MCF 10A (cell line): Measurements from ENCODE around the gene MEF2C. TPM values are rescaled to one million over a fixed set of nuclear protein-coding genes. Genes with fewer than 3 reads are reported as not detected.

Experiments used
- BruUV-seq: library from RNA; stranded (reverse); fragments of 400-500 nt; replicated peaks from 2 replicates; lab custom pipeline; 2021; lab: Mats Ljungman, UMichigan
- CTCF ChIA-PET: fragments of 300-600 bp; sonication (Branson Sonifier 250); formaldehyde crosslinking; extraction: SDS; loops from one replicate; lab custom pipeline; 2021; ENCODE audit warnings: antibody characterized with exemption, inconsistent platforms; lab: Yijun Ruan, JAX
- POLR2A ChIA-PET: fragments of 300-600, 350-650 bp; sonication (Branson Sonifier 250); formaldehyde crosslinking; extraction: SDS; loops from one replicate; lab custom pipeline; 2020; ENCODE audit warnings: antibody characterized with exemption, inconsistent platforms; lab: Yijun Ruan, JAX
- DNase-seq: peaks from one replicate; pipeline ENCODE4 v3.0.0-alpha.2; 2018; ENCODE audit not compliant: unreplicated experiment
- H3K27ac Mint-ChIP-seq: one replicate; pipeline ENCODE4 v1.8.0; 2022; ENCODE audit warnings: mild to moderate bottlenecking, low read depth, mixed read lengths; ENCODE audit not compliant: unreplicated experiment
- H3K27me3 Mint-ChIP-seq: one replicate; pipeline ENCODE4 v1.8.0; 2022; ENCODE audit warnings: mixed read lengths; ENCODE audit not compliant: insufficient read depth, unreplicated experiment
- H3K36me3 Mint-ChIP-seq: one replicate; pipeline ENCODE4 v1.8.0; 2022; ENCODE audit warnings: mild to moderate bottlenecking, moderate library complexity, mixed read lengths; ENCODE audit not compliant: insufficient read depth, unreplicated experiment
- H3K4me1 Mint-ChIP-seq: one replicate; pipeline ENCODE4 v1.8.0; 2022; ENCODE audit warnings: mixed read lengths; ENCODE audit not compliant: insufficient read depth, unreplicated experiment
- H3K4me3 Mint-ChIP-seq: one replicate; pipeline ENCODE4 v1.8.0; 2022; ENCODE audit warnings: mild to moderate bottlenecking, moderate library complexity, mixed read lengths; ENCODE audit not compliant: unreplicated experiment
- H3K9me3 Mint-ChIP-seq: one replicate; pipeline ENCODE4 v1.8.0; 2022; ENCODE audit warnings: mixed read lengths; ENCODE audit not compliant: unreplicated experiment
- intact Hi-C: fragments of 100-400 bp; cut with micrococcal nuclease; formaldehyde crosslinking; loops from 2 replicates; pipeline ENCODE4 v1.14.1; 2022
- total RNA-seq: library from RNA; stranded (reverse); gene quantifications from 2 replicates; pipeline ENCODE4 v1.2.3, GENCODE V29; 2022
- TF ChIP-seq, protein P1 (sequence below): fragments of 200-600 bp; IDR thresholded peaks from one replicate; pipeline ENCODE4 v1.8.0; 2022; ENCODE audit warnings: antibody characterized with exemption, mild to moderate bottlenecking; ENCODE audit not compliant: unreplicated experiment

The MEF2C gene
- total RNA-seq, 1 experiment from 2014 or later = 0.05 TPM

DNA sequence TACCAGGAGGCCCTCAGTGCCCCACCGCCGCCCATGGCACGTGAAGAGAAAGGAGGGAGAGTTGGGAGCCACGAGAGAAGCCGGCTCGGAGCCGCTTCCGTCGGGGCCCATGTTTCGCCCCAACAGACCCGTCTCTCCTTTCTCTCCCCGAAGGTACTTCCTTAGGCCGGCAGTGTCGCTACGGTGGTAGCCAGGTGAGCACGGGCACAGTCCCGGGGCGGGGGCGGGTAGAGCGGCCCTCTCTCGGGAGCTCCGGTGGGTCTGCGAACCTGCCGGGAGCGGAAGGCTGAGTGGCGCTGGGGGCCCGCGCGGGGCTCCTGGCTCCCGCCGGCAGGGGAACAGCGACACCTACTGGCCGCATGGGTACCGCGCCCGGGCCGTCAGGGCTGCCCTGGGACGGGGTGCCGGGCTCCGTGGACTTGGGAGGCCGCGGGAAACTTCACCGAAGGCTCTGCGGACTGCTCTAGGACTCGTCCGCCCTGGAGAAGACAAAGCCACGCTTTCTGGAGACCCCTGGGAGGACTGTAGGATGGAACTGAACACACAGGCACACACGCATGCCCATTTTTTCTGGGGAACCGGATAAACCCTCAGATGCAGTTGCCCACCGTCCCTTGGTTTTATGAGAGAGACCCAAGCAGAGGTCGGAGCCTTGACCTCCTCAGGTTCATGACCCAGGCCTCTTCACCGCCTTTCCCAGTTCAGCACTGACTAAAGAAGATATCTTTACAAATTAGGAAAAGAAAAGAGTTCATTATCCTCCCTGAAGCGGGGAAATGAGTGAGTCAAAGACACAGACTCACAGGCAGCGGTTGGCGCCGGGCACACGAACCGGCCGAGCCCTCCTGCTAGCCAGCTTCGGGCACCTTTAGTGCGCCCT, 202.5 kb downstream of the MEF2C start:
- TF ChIP-seq, protein P1, sequence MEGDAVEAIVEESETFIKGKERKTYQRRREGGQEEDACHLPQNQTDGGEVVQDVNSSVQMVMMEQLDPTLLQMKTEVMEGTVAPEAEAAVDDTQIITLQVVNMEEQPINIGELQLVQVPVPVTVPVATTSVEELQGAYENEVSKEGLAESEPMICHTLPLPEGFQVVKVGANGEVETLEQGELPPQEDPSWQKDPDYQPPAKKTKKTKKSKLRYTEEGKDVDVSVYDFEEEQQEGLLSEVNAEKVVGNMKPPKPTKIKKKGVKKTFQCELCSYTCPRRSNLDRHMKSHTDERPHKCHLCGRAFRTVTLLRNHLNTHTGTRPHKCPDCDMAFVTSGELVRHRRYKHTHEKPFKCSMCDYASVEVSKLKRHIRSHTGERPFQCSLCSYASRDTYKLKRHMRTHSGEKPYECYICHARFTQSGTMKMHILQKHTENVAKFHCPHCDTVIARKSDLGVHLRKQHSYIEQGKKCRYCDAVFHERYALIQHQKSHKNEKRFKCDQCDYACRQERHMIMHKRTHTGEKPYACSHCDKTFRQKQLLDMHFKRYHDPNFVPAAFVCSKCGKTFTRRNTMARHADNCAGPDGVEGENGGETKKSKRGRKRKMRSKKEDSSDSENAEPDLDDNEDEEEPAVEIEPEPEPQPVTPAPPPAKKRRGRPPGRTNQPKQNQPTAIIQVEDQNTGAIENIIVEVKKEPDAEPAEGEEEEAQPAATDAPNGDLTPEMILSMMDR = peak; percentile 95
- no peak overlapping the region for H3K27ac Mint-ChIP-seq
- intact Hi-C loops = loop anchor here (1.0 to 5.0 kb wide), 2 partner anchors 538 to 899 kb away; no protein-coding TSS in a partner anchor
- no peaks in the 10 kb centered on the region for H3K4me1 Mint-ChIP-seq
- peaks cover 77% of the 10 kb centered on the region for H3K27me3 Mint-ChIP-seq
- no peaks in the 10 kb centered on the region for H3K9me3 Mint-ChIP-seq
- ChIA-PET CTCF (interaction anchor here (0.6 to 3.2 kb wide), 39 partner anchors 8 to 1771 kb away, joined by 3 to 27 read pairs (median 4); no protein-coding TSS in a partner anchor), POLR2A (no interaction called here)
- DNase-seq = peak; percentile 51
- peak overlapping the region; percentile 45 for H3K4me3 Mint-ChIP-seq
- no TSS peak for BruUV-seq
- no peaks in the 10 kb centered on the region for H3K36me3 Mint-ChIP-seq

DNA sequence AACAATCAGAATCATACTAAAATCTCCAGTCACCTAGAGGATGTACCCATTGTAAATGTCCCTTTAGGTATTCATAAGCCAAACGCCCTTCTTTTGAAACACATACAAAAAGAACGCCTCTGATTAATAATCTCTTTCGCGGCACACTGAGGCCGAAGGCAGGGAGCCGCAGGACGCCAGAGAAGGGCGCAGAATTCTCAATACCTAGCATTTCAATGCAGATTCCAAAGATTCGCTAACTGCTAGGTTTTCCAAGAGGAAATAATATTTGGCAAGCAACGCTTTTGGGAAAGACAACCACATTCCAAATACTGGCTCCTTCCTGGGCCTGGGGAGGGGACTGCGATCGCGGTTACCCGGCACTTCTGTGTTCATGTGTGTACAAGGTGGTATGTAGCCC, 203.3 kb downstream of the MEF2C start:
- peaks cover 76% of the 10 kb centered on the region for H3K27me3 Mint-ChIP-seq
- H3K9me3 Mint-ChIP-seq = no peaks in the 10 kb centered on the region
- POLR2A ChIA-PET = no interaction called here
- no TSS peak for BruUV-seq
- DNase-seq = no peak
- intact Hi-C loops = loop anchor here (1.0 to 5.0 kb wide), 2 partner anchors 537 to 898 kb away; no protein-coding TSS in a partner anchor
- CTCF ChIA-PET = interaction anchor here (0.6 to 3.2 kb wide), 24 partner anchors 8 to 1772 kb away, joined by 3 to 27 read pairs (median 3); no protein-coding TSS in a partner anchor
- TF ChIP-seq, protein P1 = no peak
- no peaks in the 10 kb centered on the region for H3K4me1 Mint-ChIP-seq
- H3K36me3 Mint-ChIP-seq = no peaks in the 10 kb centered on the region
- no peak overlapping the region for H3K27ac Mint-ChIP-seq
- no peak overlapping the region for H3K4me3 Mint-ChIP-seq

DNA sequence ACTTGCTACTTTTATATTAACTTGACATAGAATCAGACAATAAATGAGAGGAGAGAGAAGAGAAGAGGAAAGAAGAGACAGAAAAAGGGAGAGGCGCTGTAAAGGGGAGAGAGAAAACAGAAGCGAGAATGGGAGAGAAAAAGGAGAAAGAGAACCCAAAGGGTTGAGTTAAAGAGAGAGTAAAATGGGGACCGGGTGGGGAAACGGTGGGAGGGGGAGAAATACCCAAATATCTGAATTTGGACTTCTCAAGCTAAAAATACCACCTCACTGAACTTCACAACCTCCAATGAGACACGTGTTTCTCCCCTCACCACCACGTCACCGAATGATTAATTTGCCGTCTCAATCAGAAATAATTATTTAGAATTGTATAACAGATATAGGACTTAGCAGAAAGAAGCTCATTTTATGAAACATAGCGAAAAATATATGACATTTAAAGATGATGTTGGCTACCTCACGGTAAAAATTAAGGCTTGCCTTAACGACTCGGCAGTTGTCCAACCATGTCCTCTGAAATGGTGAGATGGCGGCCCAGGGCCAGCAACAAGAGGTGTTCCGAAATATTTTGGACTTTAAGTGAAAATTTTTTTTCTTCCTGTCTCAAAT, 204.1 kb downstream of the MEF2C start:
- Mint-ChIP-seq H3K4me1 (no peaks in the 10 kb centered on the region), H3K9me3 (no peaks in the 10 kb centered on the region), H3K4me3 (no peak overlapping the region), H3K27ac (no peak overlapping the region), H3K27me3 (peaks cover 74% of the 10 kb centered on the region), H3K36me3 (no peaks in the 10 kb centered on the region)
- CTCF ChIA-PET = no interaction called here
- no TSS peak for BruUV-seq
- TF ChIP-seq, protein P1 = no peak
- DNase-seq = no peak
- intact Hi-C loops = no loop called here
- POLR2A ChIA-PET = interaction anchor here (0.6 kb wide), 1 partner anchor 8 kb away, joined by 3 read pairs; no protein-coding TSS in a partner anchor
